NCI-H187 (cell line): ENCODE measurements around the gene PEX13.
A peak's percentile ranks its signal among the peaks of the same experiment; 100 is the strongest.
"Not testable (repeated sequence)": the region's sequence is repeated elsewhere in the genome, so short reads cannot be mapped to it uniquely, and the experiment has no call there.

Source experiments
- DNase-seq, 2 experiments: peaks; one replicate each; lab custom pipeline; 2025; lab: John Stamatoyannopoulos, UW

The PEX13 gene

GRCh38 chr2:61006486-61007105, 10.9 kb upstream of the PEX13 start:
- DNase-seq, result no peak

- DNase-seq, result no peak
These were observed 8.2 kb upstream of the PEX13 start for GRCh38 chr2:61009355-61009754.

- no peak for DNase-seq
These were observed 5.8 kb upstream of the PEX13 start for GRCh38 chr2:61011678-61012077.

GRCh38 chr2:61012303-61012702, 5.2 kb upstream of the PEX13 start:
- DNase-seq, result not testable (repeated sequence)

GRCh38 chr2:61013382-61013781, 4.1 kb upstream of the PEX13 start:
- no peak for DNase-seq

- DNase-seq, result no peak
These were observed 2.8 kb upstream of the PEX13 start for GRCh38 chr2:61014763-61015162.

- no peak for DNase-seq
These were observed 1.5 kb upstream of the PEX13 start for GRCh38 chr2:61015976-61016375.

GRCh38 chr2:61016392-61017002, 1.0 kb upstream of the PEX13 start:
- no peak for DNase-seq

GRCh38 chr2:61017003-61017555, 441 bp upstream of the PEX13 start:
- DNase-seq, result peak; percentile 77 to 99

- no peak for DNase-seq
These were observed 817 bp downstream of the PEX13 start for GRCh38 chr2:61018318-61018755.

- DNase-seq, result no peak
These were observed 1.3 kb downstream of the PEX13 start for GRCh38 chr2:61018798-61019197.

- DNase-seq, result no peak
These were observed 3.7 kb downstream of the PEX13 start for GRCh38 chr2:61021228-61021660.

GRCh38 chr2:61023670-61024069, 6.2 kb downstream of the PEX13 start:
- no peak for DNase-seq

- DNase-seq, result no peak
These were observed 12.0 kb downstream of the PEX13 start for GRCh38 chr2:61029533-61029932.

- not testable (repeated sequence) for DNase-seq
These were observed 17.1 kb downstream of the PEX13 start for GRCh38 chr2:61034592-61034991.

GRCh38 chr2:61036643-61037042, 19.1 kb downstream of the PEX13 start:
- DNase-seq, result not testable (repeated sequence)

GRCh38 chr2:61042807-61043206, 25.3 kb downstream of the PEX13 start:
- DNase-seq, result no peak

GRCh38 chr2:61044636-61045035, 27.1 kb downstream of the PEX13 start:
- DNase-seq, result no peak

- no peak for DNase-seq
These were observed 27.7 kb downstream of the PEX13 start for GRCh38 chr2:61045226-61045625.

- no peak for DNase-seq
These were observed 28.5 kb downstream of the PEX13 start for GRCh38 chr2:61045999-61046398.

GRCh38 chr2:61055557-61055956, 38.0 kb downstream of the PEX13 start:
- no peak for DNase-seq

GRCh38 chr2:61057562-61057961, 40.0 kb downstream of the PEX13 start:
- no peak for DNase-seq

GRCh38 chr2:61059382-61059781, 41.9 kb downstream of the PEX13 start:
- DNase-seq, result no peak
